ENCODE results near the gene COL12A1. TPM values are rescaled to one million over a fixed set of nuclear protein-coding genes. Genes with fewer than 3 reads are reported as not detected.

The COL12A1 gene
- total RNA-seq, 4 donors from 2014 or later: 10.9 to 65.9 (median 57.1) TPM

GRCh38 chr6:75085931-75086635, 119.8 kb downstream of the COL12A1 start:
- TF ChIP-seq CTCF (IDR thresholded peaks at IDR 0.05): no peak
- TF ChIP-seq POLR2A (IDR thresholded peaks at IDR 0.05): no peak
- no peaks in the 10 kb centered on the region for H3K27me3 ChIP-seq
- no peak for DNase-seq
- H3K27ac ChIP-seq: no peak overlapping the region
- no peaks in the 10 kb centered on the region for H3K36me3 ChIP-seq
- H3K4me1 ChIP-seq: no peaks in the 10 kb centered on the region
- H3K9me3 ChIP-seq: no peaks in the 10 kb centered on the region
- no peak overlapping the region for H3K4me3 ChIP-seq

- Histone ChIP-seq H3K4me1 (no peaks in the 10 kb centered on the region), H3K4me3 (peak overlapping the region in 2 of 4 donors; percentile 7 to 24), H3K27me3 (no peaks in the 10 kb centered on the region), H3K9me3 (no peaks in the 10 kb centered on the region), H3K27ac (peak overlapping the region in 1 of 4 donors; percentile 3), H3K36me3 (no peaks in the 10 kb centered on the region)
- no peak for TF ChIP-seq POLR2A (IDR thresholded peaks at IDR 0.05)
- TF ChIP-seq CTCF (IDR thresholded peaks at IDR 0.05): no peak
- peak in 1 of 3 donors; percentile 46 for DNase-seq
These were observed 120.9 kb downstream of the COL12A1 start for GRCh38 chr6:75084872-75085381.

GRCh38 chr6:75084018-75084417, 121.8 kb downstream of the COL12A1 start:
- DNase-seq: no peak
- Histone ChIP-seq H3K27ac (no peak overlapping the region), H3K9me3 (no peaks in the 10 kb centered on the region), H3K4me3 (no peak overlapping the region), H3K36me3 (no peaks in the 10 kb centered on the region), H3K27me3 (no peaks in the 10 kb centered on the region), H3K4me1 (no peaks in the 10 kb centered on the region)
- TF ChIP-seq CTCF (IDR thresholded peaks at IDR 0.05): no peak
- TF ChIP-seq POLR2A (IDR thresholded peaks at IDR 0.05): no peak

- Histone ChIP-seq H3K27ac (no peak overlapping the region), H3K4me1 (no peaks in the 10 kb centered on the region), H3K9me3 (no peaks in the 10 kb centered on the region), H3K36me3 (no peaks in the 10 kb centered on the region), H3K4me3 (no peak overlapping the region), H3K27me3 (no peaks in the 10 kb centered on the region)
- no peak for DNase-seq
- TF ChIP-seq CTCF (IDR thresholded peaks at IDR 0.05) (no peak), POLR2A (IDR thresholded peaks at IDR 0.05) (no peak)
These were observed 123.9 kb downstream of the COL12A1 start for GRCh38 chr6:75081921-75082320.

GRCh38 chr6:75081047-75081446, 124.8 kb downstream of the COL12A1 start:
- Histone ChIP-seq H3K4me1 (no peaks in the 10 kb centered on the region), H3K4me3 (no peak overlapping the region), H3K9me3 (no peaks in the 10 kb centered on the region), H3K27me3 (no peaks in the 10 kb centered on the region), H3K36me3 (no peaks in the 10 kb centered on the region), H3K27ac (no peak overlapping the region)
- TF ChIP-seq CTCF (IDR thresholded peaks at IDR 0.05) (no peak), POLR2A (IDR thresholded peaks at IDR 0.05) (no peak)
- no peak for DNase-seq

Measured in Peyer's patch (tissue), 4 donors.